C4-2B (cell line): ENCODE data around the gene SIN3A.

Source experiments
- CTCF ChIP-seq: fragments of 450-650 bp; conservative IDR thresholded peaks from 2 replicates; pipeline ENCODE4 v1.5.1; 2017; ENCODE audit warnings: mild to moderate bottlenecking
- ZFX ChIP-seq: fragments of 450-650 bp; IDR thresholded peaks from 2 replicates; pipeline ENCODE4 v1.6.1; 2017

GRCh38 chr15:75454471-75455378 lies 3.2 kb upstream of the SIN3A start:
- no peak for TF ChIP-seq CTCF
- TF ChIP-seq ZFX = peak; percentile 44
